Measurements from ENCODE around the gene RNF220. TPM values are rescaled to one million over a fixed set of nuclear protein-coding genes. Genes with fewer than 3 reads are reported as not detected.
A peak's percentile ranks its signal among the peaks of the same experiment; 100 is the strongest.

Gene RNF220
- total RNA-seq, 1 donor from 2014 or later = 25.1 TPM

DNA sequence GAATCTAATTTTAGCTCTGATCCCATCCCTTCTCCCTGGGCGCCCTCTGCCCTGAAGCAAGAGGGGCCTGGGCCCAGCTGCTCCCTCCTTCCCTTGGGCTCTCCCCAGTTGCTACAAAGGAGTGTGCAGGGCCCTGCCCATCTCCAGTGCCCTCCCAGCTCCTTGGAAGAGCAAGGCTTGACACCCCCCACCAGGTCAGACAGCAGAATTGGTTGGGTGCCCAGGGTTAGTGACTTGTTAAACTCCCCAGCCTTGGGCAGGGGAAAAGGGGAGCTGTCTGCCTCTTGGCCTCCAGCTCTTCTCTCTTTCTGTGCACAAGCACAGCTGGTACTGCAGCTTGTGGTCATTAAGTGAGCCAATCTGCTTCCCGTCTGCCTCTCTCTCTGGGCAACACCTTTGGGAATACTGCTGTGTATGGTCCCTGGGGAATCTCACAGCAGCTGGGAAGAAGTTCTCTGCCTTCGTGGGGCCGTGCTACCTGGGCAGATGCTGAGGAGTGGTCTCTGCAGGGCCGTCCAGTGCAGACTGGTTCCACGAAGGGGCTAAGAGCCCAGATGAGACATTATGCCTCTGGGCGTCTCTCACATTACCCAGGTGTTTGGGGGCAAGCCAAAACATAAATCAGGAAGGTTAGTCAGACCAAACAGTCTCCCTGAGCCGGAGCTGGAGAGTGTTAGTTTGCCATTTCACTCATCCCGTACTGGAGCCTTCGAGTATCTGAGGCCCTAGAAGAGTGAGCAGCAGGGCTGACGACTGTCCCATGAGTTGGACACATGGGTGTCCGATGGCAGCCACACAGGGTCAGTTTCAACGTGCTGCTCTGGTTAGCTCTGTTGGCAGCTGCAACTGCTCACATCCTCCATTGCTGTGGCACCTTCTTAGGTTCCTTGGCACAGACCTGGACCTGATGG, 231.9 kb downstream of the RNF220 start:
- Histone ChIP-seq H3K36me3 (ENCODE audit: control insufficient read depth in 3 of 3, insufficient read depth in 3 of 3, low read length in 3 of 3) (peaks cover 43 to 63% (median 45%) of the 10 kb centered on the region in 3 donors), H3K27ac (ENCODE audit: low read depth, low read length) (peak overlapping the region; percentile 59), H3K9ac (ENCODE audit: low read depth in 1 of 3, low read length in 3 of 3) (peak overlapping the region in 2 of 3 donors; percentile 35 to 64), H3K27me3 (ENCODE audit: control insufficient read depth in 3 of 3, insufficient read depth in 3 of 3, low read length in 3 of 3) (no peaks in the 10 kb centered on the region), H3K9me3 (ENCODE audit: control insufficient read depth in 3 of 3, low read length in 3 of 3) (no peaks in the 10 kb centered on the region), H3K4me3 (ENCODE audit: low read length in 3 of 3) (no peak overlapping the region), H3K4me1 (ENCODE audit: control insufficient read depth in 3 of 3, insufficient read depth in 3 of 3, low read length in 3 of 3) (peaks cover 81 to 96% (median 83%) of the 10 kb centered on the region in 3 donors)

GRCh38 chr1:44637702-44638411, 232.8 kb downstream of the RNF220 start:
- peak overlapping the region; percentile 59 for H3K27ac ChIP-seq (ENCODE audit: low read depth, low read length)
- H3K4me1 ChIP-seq (ENCODE audit: control insufficient read depth in 3 of 3, insufficient read depth in 3 of 3, low read length in 3 of 3) = peaks cover 86 to 100% (median 87%) of the 10 kb centered on the region in 3 donors
- no peaks in the 10 kb centered on the region for H3K27me3 ChIP-seq (ENCODE audit: control insufficient read depth in 3 of 3, insufficient read depth in 3 of 3, low read length in 3 of 3)
- H3K4me3 ChIP-seq (ENCODE audit: low read length in 3 of 3) = no peak overlapping the region
- peaks cover 43 to 71% (median 46%) of the 10 kb centered on the region in 3 donors for H3K36me3 ChIP-seq (ENCODE audit: control insufficient read depth in 3 of 3, insufficient read depth in 3 of 3, low read length in 3 of 3)
- no peaks in the 10 kb centered on the region for H3K9me3 ChIP-seq (ENCODE audit: control insufficient read depth in 3 of 3, low read length in 3 of 3)
- peak overlapping the region in 2 of 3 donors; percentile 5 to 66 for H3K9ac ChIP-seq (ENCODE audit: low read depth in 1 of 3, low read length in 3 of 3)

DNA sequence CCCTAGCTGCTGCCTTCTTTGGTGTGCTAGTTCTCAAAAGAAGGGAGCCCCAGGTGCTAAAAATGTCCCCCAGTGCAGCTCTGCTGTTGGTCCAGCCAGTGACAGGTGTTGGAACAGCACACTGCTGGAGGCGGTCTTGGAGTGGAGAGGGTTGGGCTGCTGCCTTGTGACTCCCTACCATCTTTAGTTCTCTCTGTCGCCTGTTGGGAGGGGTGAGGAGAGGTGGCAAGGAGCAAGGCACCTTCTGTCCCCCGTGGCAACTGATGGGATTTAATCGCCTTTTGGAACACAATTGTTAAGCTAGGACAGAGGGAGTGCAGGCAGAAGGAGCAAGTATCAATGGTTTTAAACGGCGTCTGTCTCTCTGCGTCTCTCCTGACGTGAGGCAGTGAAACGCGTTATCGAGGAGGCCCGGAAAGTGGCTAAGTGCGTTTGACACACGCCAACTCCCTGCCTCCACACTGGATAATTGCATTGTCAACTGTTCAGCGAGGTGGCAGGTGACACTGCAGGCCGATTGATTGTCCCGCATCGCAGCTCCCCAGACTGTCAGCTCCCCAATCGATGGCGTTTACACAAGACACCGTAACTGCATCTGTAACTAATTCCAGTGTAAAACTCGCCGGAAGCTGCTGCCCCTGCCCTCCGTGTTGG, 235.3 kb downstream of the RNF220 start:
- Histone ChIP-seq H3K9me3 (ENCODE audit: control insufficient read depth in 3 of 3, low read length in 3 of 3) (no peaks in the 10 kb centered on the region), H3K9ac (ENCODE audit: low read depth in 1 of 3, low read length in 3 of 3) (peak overlapping the region in 1 of 3 donors; percentile 45), H3K27me3 (ENCODE audit: control insufficient read depth in 3 of 3, insufficient read depth in 3 of 3, low read length in 3 of 3) (no peaks in the 10 kb centered on the region), H3K4me1 (ENCODE audit: control insufficient read depth in 3 of 3, insufficient read depth in 3 of 3, low read length in 3 of 3) (peaks cover 91 to 100% (median 96%) of the 10 kb centered on the region in 3 donors), H3K27ac (ENCODE audit: low read depth, low read length) (peak overlapping the region; percentile 84), H3K36me3 (ENCODE audit: control insufficient read depth in 3 of 3, insufficient read depth in 3 of 3, low read length in 3 of 3) (peaks cover 42 to 71% (median 54%) of the 10 kb centered on the region in 3 donors), H3K4me3 (ENCODE audit: low read length in 3 of 3) (peak overlapping the region in 1 of 3 donors; percentile 29)

DNA sequence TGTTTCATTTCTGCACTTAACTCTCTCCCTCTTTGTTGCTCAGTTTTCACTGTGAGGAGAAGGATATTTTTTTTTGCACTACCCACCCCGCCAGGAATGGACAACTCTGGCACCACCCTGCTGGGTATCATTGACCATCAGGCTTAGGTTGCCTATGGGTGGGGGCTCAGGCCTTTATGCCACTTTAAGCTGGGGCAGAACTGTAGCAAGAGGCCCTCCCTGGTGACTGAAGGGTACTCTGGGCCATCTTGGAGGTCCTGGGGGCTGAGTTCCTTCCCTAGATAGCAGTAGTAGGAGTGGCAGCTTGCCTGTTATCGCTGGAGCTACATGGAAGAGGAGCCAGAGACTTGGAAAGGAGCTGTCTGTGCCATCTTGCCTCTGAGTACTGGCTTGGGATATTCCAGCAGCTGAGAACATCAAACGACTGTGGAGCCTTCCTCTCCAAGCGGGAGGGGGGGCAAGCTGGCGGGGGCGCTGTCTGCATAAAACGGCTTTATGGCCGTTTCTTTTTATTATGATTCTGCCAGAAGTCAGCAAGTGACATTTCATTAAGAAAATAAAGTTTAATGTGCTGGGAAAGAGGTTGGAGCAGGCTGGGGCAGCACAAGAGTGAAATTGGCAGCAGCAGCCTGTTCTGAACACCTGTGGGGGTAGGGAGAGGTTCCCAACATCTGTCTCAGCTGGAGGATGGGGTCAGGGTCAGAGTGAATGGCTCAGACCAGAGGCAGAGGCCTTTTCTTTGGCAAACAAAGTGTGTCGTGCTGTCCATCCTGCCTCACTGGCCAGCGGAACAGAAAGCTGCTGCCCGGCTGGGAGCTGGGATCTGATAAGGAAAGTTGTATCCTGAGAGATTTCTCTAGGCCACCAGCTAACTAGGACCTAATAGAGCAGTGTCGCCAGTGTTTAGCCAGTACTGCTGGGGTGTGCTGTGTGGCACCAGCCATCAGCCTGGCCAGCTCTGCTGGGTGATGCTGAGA, 236.4 kb downstream of the RNF220 start:
- H3K9ac ChIP-seq (ENCODE audit: low read depth in 1 of 3, low read length in 3 of 3) = peak overlapping the region in 1 of 3 donors; percentile 33
- H3K36me3 ChIP-seq (ENCODE audit: control insufficient read depth in 3 of 3, insufficient read depth in 3 of 3, low read length in 3 of 3) = peaks cover 31 to 60% (median 47%) of the 10 kb centered on the region in 3 donors
- H3K9me3 ChIP-seq (ENCODE audit: control insufficient read depth in 3 of 3, low read length in 3 of 3) = no peaks in the 10 kb centered on the region
- no peak overlapping the region for H3K4me3 ChIP-seq (ENCODE audit: low read length in 3 of 3)
- H3K27ac ChIP-seq (ENCODE audit: low read depth, low read length) = peak overlapping the region; percentile 84
- peaks cover 90 to 100% (median 96%) of the 10 kb centered on the region in 3 donors for H3K4me1 ChIP-seq (ENCODE audit: control insufficient read depth in 3 of 3, insufficient read depth in 3 of 3, low read length in 3 of 3)
- H3K27me3 ChIP-seq (ENCODE audit: control insufficient read depth in 3 of 3, insufficient read depth in 3 of 3, low read length in 3 of 3) = no peaks in the 10 kb centered on the region

- H3K9ac ChIP-seq (ENCODE audit: low read depth in 1 of 3, low read length in 3 of 3) = peak overlapping the region in 1 of 3 donors; percentile 70
- H3K27ac ChIP-seq (ENCODE audit: low read depth, low read length) = peak overlapping the region; percentile 84
- H3K27me3 ChIP-seq (ENCODE audit: control insufficient read depth in 3 of 3, insufficient read depth in 3 of 3, low read length in 3 of 3) = no peaks in the 10 kb centered on the region
- no peaks in the 10 kb centered on the region for H3K9me3 ChIP-seq (ENCODE audit: control insufficient read depth in 3 of 3, low read length in 3 of 3)
- peaks cover 24 to 56% (median 44%) of the 10 kb centered on the region in 3 donors for H3K36me3 ChIP-seq (ENCODE audit: control insufficient read depth in 3 of 3, insufficient read depth in 3 of 3, low read length in 3 of 3)
- no peak overlapping the region for H3K4me3 ChIP-seq (ENCODE audit: low read length in 3 of 3)
- H3K4me1 ChIP-seq (ENCODE audit: control insufficient read depth in 3 of 3, insufficient read depth in 3 of 3, low read length in 3 of 3) = peaks cover 85 to 99% (median 87%) of the 10 kb centered on the region in 3 donors
These were observed 237.2 kb downstream of the RNF220 start for GRCh38 chr1:44642255-44642654.

- Histone ChIP-seq H3K27ac (ENCODE audit: low read depth, low read length) (peak overlapping the region; percentile 84), H3K27me3 (ENCODE audit: control insufficient read depth in 3 of 3, insufficient read depth in 3 of 3, low read length in 3 of 3) (no peaks in the 10 kb centered on the region), H3K36me3 (ENCODE audit: control insufficient read depth in 3 of 3, insufficient read depth in 3 of 3, low read length in 3 of 3) (peaks cover 30 to 60% (median 47%) of the 10 kb centered on the region in 3 donors), H3K9ac (ENCODE audit: low read depth in 1 of 3, low read length in 3 of 3) (peak overlapping the region in 1 of 3 donors; percentile 70), H3K9me3 (ENCODE audit: control insufficient read depth in 3 of 3, low read length in 3 of 3) (no peaks in the 10 kb centered on the region), H3K4me3 (ENCODE audit: low read length in 3 of 3) (peak overlapping the region in 2 of 3 donors; percentile 4 to 13), H3K4me1 (ENCODE audit: control insufficient read depth in 3 of 3, insufficient read depth in 3 of 3, low read length in 3 of 3) (peaks cover 84 to 99% (median 84%) of the 10 kb centered on the region in 3 donors)
These were observed 237.9 kb downstream of the RNF220 start for GRCh38 chr1:44642925-44643324.

GRCh38 chr1:44643721-44644334, 238.8 kb downstream of the RNF220 start:
- Histone ChIP-seq H3K9me3 (ENCODE audit: control insufficient read depth in 3 of 3, low read length in 3 of 3) (no peaks in the 10 kb centered on the region), H3K36me3 (ENCODE audit: control insufficient read depth in 3 of 3, insufficient read depth in 3 of 3, low read length in 3 of 3) (peaks cover 30 to 56% (median 45%) of the 10 kb centered on the region in 3 donors), H3K4me1 (ENCODE audit: control insufficient read depth in 3 of 3, insufficient read depth in 3 of 3, low read length in 3 of 3) (peaks cover 75 to 98% (median 79%) of the 10 kb centered on the region in 3 donors), H3K27me3 (ENCODE audit: control insufficient read depth in 3 of 3, insufficient read depth in 3 of 3, low read length in 3 of 3) (no peaks in the 10 kb centered on the region), H3K4me3 (ENCODE audit: low read length in 3 of 3) (no peak overlapping the region), H3K27ac (ENCODE audit: low read depth, low read length) (peak overlapping the region; percentile 84), H3K9ac (ENCODE audit: low read depth in 1 of 3, low read length in 3 of 3) (peak overlapping the region in 1 of 3 donors; percentile 54)

GRCh38 chr1:44644806-44645205, 239.8 kb downstream of the RNF220 start:
- H3K4me1 ChIP-seq (ENCODE audit: control insufficient read depth in 3 of 3, insufficient read depth in 3 of 3, low read length in 3 of 3) = peaks cover 66 to 89% (median 70%) of the 10 kb centered on the region in 3 donors
- peak overlapping the region in 1 of 3 donors; percentile 53 for H3K4me3 ChIP-seq (ENCODE audit: low read length in 3 of 3)
- no peaks in the 10 kb centered on the region for H3K9me3 ChIP-seq (ENCODE audit: control insufficient read depth in 3 of 3, low read length in 3 of 3)
- peak overlapping the region in 2 of 3 donors; percentile 40 to 64 for H3K9ac ChIP-seq (ENCODE audit: low read depth in 1 of 3, low read length in 3 of 3)
- H3K36me3 ChIP-seq (ENCODE audit: control insufficient read depth in 3 of 3, insufficient read depth in 3 of 3, low read length in 3 of 3) = peaks cover 32 to 57% (median 51%) of the 10 kb centered on the region in 3 donors
- no peaks in the 10 kb centered on the region for H3K27me3 ChIP-seq (ENCODE audit: control insufficient read depth in 3 of 3, insufficient read depth in 3 of 3, low read length in 3 of 3)
- peak overlapping the region; percentile 84 for H3K27ac ChIP-seq (ENCODE audit: low read depth, low read length)
